HG02840 (cell line): ENCODE data around the gene TUBGCP4.
A peak's percentile ranks its signal among the peaks of the same experiment; 100 is the strongest.
"Not testable (repeated sequence)": the region's sequence is repeated elsewhere in the genome, so short reads cannot be mapped to it uniquely, and the experiment has no call there.

Experiments used
- ATAC-seq: cut with Tn5 transposase; IDR thresholded peaks from one replicate; pipeline ENCODE4 v1.9.1; 2021; ENCODE audit warnings: mild to moderate bottlenecking, moderate library complexity, moderate number of reproducible peaks; ENCODE audit not compliant: unreplicated experiment, low FRiP score

Gene TUBGCP4

DNA sequence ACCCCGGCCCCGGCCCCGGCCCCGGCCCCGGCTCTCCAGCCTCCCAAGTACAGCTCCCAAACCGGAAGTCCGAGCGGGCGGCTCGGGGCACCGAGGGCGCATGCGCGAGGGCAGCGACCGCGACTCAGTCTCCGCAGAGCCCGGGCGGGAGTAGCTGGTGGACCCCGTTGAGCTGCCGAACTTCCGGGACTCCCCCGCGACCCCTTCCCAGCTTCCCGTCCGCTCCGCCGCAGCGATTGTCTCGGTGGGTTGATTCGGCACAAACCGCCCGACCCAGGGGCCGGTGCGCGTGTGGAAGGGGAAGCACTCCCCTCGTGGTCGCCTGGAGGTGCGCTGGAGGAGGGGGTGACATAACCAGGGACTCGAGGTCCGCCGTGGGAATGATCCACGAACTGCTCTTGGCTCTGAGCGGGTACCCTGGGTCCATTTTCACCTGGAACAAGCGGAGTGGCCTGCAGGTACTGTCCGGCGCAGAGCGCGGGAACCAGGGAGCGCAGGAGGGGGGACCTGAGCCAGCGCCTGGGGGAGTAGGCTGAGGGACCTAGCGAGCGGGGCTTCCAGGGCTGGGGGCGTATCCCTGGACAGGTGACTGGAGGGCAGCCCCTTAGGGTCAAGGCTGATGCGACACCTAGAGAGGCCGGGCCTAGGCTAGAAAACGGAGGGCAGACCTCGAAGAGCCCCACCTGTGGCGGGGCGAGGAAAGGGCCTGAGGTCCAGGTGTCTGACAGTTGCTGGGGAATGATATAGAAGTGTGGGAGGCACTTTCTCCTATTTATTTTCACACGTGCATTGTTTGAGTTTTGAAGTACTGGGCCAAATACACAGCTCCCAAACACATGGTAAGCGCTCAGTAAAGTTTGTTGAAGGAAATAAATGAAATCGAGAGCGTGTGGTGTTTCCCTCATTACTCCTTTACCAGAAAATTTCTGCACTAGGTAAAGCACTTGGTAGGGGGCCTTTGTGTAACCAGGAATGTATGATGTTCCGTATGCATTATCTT is at the start of gene TUBGCP4, which contains the start of gene ZSCAN29:
Gene TUBGCP4, plus strand, starts transcription at position 127 of the 1,000 bp plus-strand sequence. Its CDS starts 254 bp downstream, at position 381.
Gene ZSCAN29, minus strand, starts transcription at position 69 of the 1,000 bp plus-strand sequence. CDS start 1,130 bp downstream, outside the sequence.
- ATAC-seq = peak; percentile 71

DNA sequence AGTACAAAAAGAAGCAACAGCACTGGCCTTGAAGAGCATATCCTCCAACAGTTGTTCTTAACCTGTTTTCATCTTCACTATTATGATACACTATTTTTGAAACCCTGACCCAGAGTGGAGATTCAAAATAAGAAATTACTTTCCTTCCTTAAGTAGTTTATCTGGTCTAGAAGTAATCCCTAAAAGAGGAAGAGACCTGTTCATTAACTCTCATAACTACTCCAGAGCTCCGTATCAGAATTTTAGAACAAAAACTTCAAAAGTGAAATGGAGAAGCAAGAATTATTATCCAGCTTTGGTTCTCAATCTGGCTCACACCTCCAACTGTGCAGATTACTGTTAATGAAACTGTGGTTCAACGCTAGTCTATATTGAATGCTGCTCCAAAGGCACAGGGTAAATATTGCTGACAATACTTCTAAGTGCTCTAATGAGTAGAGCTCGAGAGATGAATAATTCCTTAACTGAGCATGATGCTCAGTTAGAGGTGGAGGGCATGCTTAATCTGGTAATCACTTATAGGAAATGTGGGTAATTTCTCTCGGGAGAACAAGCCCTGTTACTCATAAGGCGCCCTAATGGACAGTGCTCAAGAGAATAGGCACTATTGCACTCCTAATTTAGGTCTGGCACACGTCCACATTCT is 45.7 kb upstream of the TUBGCP4 start:
- no peak for ATAC-seq

DNA sequence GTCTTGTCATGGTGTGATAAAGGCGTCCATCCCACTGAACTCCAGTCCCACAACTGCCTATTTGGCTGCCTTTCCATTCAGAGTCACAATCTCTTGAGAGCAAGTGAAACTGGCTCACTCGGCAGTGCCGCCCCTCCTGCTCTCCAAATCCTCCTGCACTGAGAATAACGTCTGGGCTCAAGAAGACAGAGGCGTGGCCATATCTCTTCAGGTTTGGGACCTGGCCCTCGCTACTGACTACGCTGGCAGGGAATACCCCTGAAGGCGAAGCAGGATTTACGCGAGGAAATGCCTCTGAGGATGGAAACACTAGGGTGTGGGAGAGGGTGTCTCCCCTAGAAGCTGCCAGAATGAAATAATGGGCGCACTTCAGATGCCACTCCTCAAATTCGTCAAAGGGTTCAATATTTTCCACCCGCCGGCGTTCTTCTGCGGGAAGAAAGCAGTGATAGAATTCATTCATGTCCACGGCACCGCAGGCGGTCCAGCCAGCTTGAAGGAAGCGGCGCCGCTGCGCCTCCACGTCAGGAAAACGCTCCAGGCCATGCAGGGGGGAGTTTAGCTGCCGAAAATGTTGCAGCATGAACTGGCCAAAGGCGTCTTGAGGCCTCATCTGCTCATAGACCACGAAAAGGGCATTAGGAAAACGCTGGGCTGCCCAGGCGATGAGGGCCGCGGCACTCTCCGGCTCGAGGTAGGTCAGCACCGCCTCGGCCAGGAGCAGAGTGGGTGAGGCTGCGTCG is 41.5 kb upstream of the TUBGCP4 start:
- ATAC-seq = no peak

DNA sequence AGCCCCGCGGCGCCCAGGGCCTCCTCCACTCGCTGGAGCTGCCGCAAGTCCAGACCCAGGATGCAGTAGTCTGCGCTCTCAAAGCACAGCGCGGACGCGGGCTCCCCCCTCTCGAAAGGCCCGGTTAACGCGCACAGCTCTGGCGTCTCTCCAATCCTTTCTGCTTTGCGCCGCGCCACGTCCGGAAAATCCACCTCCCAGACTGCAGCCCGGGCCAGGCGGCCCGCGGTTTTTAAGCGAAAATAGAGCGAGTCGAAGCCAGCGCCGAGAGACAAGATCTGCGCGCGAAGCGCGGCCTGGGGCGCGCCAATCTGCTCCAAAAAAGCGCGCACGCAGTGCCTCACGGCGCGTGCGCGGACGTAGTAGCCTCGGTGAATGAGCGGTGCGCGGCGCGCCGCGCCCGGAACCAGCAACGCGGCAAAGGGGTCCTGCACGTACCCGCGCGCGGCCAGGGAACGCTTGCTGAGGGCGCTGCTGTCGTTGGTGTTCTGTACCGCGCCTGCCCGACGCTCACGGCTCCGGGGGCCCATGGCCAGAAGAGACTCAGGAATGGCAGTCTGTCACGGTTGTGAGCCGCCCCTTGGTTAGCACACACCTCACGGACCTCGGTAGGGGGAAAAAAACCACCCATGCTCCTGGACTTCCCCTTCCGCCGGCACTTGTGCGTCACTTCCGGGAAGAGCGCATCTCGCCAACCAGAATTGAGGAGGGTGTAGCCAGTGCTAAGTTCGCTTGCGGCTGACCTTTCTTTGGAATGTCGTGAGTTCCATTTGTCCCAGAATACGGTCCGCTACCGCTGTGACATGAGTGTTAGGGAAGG is 40.7 kb upstream of the TUBGCP4 start, which contains the start of gene LCMT2:
Gene LCMT2, minus strand, starts transcription at position 614 of the 820 bp plus-strand sequence. Its CDS starts 84 bp downstream, at position 530.
- peak; percentile 84 for ATAC-seq

DNA sequence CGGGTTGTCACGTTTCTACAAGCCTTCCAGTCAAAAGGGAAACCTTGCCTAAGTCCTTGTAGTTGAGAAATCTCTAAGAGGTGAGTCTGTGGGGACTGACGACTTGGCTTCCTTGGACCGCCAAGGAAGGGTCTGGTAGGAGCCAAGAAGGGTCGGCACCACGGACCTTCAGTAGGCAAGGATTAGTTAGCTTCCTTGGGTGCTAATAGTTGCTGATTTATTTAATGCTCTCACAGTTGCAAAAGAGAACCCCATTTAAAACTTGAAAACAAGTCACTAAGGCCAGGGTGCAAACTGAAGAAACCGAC is 40.2 kb upstream of the TUBGCP4 start:
- no peak for ATAC-seq

DNA sequence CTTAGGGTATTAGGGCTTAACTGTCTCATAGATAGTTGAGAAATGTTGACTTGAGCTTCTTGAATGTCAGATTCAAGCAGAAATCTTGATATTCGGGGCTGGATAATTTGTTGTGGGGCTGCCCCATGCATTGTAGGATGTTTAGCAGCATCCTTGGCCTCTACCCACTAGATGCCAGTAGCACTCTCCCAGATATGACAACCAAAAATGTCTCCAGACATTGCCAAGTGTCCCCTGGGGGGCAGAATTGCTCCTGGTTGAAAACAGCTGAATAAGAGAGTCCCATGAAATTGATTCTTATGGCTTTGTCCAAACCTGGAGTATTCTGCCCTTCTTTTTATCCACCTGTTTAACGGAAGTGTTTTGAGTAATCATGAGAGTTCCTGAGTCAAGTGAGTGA is 24.6 kb upstream of the TUBGCP4 start:
- no peak for ATAC-seq

DNA sequence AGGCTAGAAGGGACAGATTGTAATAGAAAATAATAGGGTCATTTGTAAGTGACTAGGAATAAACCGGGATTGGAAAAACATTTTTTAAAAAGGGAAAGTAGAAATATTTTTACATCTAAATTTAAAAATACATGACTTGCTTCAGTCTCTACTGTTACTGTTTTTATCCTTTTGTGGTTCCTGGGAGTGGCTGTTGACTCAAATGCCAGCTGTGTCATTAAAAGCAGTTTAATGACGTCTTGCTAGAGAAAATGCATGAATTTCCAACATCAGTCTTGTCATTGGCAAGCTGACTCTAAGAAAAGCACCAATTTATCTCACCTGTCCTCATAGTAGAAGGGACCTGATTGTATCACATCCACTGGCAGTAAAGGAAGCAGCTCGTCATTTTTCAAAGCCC is 23.8 kb upstream of the TUBGCP4 start:
- ATAC-seq = no peak

- no peak for ATAC-seq
Measured at GRCh38 chr15:43352693-43353382, 18.1 kb upstream of the TUBGCP4 start.

- ATAC-seq = no peak
Measured at GRCh38 chr15:43360821-43361220, 10.1 kb upstream of the TUBGCP4 start.

DNA sequence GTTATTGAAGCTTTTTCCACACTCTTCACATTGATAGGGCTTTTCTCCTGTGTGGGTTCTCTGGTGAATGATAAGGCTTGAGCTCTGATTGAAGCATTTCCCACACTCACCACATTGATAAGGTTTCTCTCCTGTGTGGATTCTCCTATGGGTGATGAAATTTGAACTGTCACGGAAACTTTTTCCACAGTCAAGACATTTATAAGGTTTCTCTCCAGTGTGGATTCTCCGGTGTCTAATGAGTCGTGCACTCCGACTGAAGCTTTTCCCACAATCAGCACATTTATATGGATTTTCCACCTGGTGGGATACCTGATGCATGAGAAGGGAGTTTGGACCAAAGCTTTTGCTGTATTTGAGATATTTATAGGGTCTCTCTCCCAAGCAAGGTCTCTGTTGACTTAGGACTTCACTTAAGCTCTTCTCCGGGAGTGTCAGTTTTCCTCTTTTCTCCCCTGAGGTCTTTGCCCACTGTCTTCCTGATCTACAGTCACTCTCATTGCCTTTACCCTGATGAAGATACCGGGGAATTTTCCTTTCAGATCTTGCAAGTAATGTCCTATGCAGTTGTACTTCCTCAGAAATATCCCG is 9.5 kb upstream of the TUBGCP4 start:
- no peak for ATAC-seq

GRCh38 chr15:43370310-43370974 is 459 bp upstream of the TUBGCP4 start:
- ATAC-seq = no peak

DNA sequence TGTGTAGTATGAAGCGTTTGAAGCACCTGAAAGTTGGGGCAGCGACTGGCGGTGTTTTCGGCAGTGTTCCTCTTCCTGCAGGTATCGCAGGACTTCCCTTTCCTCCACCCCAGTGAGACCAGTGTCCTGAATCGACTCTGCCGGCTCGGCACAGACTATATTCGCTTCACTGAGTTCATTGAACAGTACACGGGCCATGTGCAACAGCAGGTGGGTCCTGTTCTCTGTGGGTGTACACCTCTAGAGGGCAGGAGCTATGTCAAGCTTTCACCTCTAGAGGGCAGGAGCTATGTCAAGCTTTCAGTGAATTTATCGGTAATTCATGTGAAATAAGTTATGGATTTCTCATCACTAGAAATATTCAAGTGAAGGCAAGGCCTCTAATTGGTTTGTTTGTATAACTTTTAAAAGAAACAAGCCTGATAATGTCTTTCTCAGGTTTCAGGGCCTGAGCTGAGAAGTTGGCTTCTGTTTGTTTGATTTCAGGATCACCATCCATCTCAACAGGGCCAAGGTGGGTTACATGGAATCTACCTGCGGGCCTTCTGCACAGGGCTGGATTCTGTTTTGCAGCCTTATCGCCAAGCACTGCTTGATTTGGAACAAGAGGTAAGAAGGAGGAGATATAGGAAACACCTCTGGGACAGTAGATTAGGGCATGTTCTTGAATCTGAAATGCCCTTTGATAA is 5.3 kb downstream of the TUBGCP4 start:
- no peak for ATAC-seq

DNA sequence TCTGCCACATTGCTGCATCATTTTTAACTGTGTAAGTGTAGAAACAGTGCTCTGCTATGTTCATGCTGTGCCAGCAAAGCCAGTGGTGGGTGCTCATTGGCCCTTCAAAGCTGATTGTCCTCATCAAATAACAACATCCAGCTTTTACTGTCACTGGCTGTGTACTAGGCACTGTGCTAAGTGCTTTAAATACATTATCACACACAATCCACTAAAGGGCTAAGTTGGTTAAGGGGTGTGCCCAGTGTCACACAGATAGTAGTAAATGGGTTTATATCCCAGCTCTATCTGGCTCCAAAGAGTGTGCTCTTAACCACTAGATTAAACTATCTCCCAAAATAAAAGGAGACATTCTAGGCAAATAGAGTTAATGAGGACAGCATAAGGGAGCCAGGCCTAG is 7.7 kb downstream of the TUBGCP4 start:
- ATAC-seq = no peak

DNA sequence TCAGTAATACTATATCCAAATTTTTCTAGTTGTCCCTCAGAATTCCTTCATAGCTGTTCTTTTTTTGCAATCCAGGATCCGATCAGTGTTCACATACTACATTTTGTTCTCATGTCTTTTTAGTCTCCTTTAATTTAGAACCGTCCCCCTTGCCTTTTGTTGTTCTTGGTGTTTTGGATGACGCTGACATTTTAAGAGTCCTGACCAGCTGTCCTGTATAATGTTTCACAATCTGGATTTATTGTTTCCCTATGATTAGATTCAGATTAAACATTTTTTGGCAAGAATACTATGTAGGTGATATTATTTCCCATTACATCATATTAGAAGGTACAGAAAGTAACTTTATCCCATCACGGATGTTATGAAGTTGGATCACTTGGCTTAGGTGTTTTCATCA is 11.4 kb downstream of the TUBGCP4 start:
- no peak for ATAC-seq

- ATAC-seq = no peak
Measured at GRCh38 chr15:43383070-43383469, 12.2 kb downstream of the TUBGCP4 start.

- no peak for ATAC-seq
Measured at GRCh38 chr15:43390723-43391122, 19.8 kb downstream of the TUBGCP4 start.

DNA sequence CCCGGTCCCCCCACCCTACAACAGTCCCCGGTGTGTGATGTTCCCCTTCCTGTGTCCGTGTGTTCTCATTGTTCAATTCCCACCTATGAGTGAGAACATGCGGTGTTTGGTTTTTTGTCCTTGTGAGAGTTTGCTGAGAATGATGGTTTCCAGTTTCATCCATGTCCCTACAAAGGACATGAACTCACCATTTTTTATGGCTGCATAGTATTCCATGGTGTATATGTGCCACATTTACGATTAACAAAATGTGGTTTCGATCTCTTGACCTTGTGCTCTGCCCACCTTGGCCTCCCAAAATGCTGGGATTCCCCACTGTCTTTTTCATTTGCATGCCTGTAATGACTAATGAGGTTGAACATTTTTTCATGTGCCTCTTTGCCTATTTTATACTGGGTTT is 22.7 kb downstream of the TUBGCP4 start:
- ATAC-seq = not testable (repeated sequence)

- ATAC-seq = no peak
Measured at GRCh38 chr15:43402255-43402654, 31.4 kb downstream of the TUBGCP4 start.
